ENCODE data around the gene UBL7.
A peak's percentile ranks its signal among the peaks of the same experiment; 100 is the strongest.
"Not testable (repeated sequence)": the region's sequence is repeated elsewhere in the genome, so short reads cannot be mapped to it uniquely, and the experiment has no call there.

The UBL7 gene

DNA sequence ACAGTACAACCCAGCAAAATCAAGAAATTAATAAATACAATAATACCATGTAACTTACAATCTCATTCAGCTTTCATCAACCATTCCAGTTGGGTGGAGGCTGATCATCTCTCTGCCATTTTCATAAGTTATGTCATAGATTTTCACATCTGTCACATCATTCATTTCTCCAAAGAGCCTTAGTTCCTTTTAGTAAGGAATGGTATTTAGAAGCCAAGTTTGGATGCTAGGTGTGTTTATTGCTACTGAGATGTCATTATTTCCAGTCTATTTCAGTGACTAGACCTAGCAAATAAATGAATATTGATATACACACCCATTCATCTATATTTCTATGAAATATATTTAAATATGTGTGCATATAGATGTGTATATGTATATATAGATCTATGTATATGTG is 2.7 kb upstream of the UBL7 start:
- no peak for DNase-seq (ENCODE audit: low spot score)

DNA sequence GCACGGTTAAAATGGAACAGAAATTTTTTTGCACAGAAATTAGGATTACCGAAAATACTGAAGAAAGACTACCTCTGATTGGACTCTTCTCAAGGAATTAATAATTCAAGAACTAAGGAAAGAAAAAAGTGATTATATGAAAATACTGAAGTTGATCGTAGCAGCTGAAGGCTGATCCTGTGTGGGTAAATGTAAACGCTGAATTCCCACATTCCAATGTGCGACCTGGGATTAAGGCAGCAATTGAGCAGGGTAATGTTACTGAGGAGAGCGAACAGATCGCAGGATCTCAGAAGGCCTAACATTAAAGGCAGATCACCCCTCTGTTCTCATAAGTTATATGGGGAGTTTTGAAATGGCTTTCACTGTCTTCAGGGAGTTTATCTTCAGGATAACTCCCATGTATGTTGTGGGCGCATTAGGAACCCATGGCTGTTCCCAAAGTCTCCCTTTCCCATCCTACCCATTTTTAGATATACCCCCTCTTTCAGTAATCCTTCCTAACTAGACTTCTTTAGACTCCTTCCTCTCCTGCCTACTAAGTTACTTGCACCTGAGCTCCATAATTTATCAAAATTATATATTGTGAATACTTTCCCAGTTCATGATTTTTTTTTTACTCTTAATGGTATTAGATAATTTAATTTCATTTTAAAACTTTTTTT is 1.0 kb upstream of the UBL7 start:
- peak; percentile 45 for DNase-seq (ENCODE audit: low spot score)

DNA sequence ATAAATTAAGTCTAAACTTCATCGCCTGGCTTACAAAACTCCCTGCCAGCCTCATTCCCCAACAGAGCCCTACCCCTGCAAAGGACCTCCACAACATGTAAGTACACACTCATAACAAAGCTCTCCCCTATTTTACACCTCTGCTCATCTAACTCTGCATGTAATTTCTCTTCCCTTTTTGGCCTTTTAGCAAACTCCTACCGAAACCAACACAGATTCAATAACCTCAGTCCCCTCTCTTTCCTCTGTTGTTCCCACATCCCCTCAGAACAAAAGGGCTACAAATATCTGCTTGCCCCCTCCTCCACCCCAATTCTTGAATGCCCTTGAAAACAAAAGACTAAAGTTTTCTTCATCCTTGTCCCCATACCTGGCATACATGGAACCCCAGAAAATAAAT is 662 bp downstream of the UBL7 start:
- no peak for DNase-seq (ENCODE audit: low spot score)

GRCh38 chr15:74459798-74460197 is 1.2 kb downstream of the UBL7 start:
- DNase-seq (ENCODE audit: low spot score) = not testable (repeated sequence)

- no peak for DNase-seq (ENCODE audit: low spot score)
Observed at GRCh38 chr15:74458473-74458872, 2.5 kb downstream of the UBL7 start.

- DNase-seq (ENCODE audit: low spot score) = not testable (repeated sequence)
Observed at GRCh38 chr15:74457036-74457435, 3.9 kb downstream of the UBL7 start.

DNA sequence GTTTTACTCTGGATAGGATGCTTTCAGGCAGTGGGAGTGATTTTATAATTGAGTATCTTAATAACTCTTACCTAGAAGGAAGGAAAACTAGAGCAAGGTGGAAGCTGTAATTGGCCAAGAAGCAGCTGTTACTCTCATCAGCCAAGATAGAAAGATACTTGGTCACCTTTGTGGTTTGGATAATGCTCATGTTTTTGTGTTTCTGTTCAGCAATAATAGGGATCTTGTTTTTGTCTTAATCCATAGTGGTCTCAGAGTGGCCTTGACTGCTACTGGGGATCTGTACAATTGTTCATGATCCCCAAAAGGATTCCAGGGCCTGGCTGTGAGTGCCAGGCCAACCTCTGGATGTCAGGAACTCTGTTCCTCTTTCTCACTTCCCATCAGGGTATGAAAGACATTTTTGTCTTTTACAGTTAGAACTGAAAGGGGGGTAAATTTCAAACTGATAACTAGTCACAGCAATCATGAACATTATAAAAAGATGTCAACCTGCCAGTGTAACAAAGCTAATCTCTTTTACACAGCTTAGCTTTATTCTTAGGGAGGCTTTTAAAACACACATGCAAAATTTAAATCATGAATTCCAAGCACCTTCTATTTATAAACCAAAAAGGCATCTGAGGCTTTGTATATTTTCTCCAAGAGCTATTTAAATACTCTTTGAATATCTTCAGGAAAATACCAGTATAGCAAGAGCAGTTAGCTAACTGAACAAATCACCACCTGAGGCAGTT is 6.0 kb downstream of the UBL7 start:
- no peak for DNase-seq (ENCODE audit: low spot score)

- no peak for DNase-seq (ENCODE audit: low spot score)
Observed at GRCh38 chr15:74453925-74454763, 6.8 kb downstream of the UBL7 start.

- DNase-seq (ENCODE audit: low spot score) = no peak
Observed at GRCh38 chr15:74451861-74452835, 8.8 kb downstream of the UBL7 start.

GRCh38 chr15:74451322-74451721 is 9.6 kb downstream of the UBL7 start:
- no peak for DNase-seq (ENCODE audit: low spot score)

DNA sequence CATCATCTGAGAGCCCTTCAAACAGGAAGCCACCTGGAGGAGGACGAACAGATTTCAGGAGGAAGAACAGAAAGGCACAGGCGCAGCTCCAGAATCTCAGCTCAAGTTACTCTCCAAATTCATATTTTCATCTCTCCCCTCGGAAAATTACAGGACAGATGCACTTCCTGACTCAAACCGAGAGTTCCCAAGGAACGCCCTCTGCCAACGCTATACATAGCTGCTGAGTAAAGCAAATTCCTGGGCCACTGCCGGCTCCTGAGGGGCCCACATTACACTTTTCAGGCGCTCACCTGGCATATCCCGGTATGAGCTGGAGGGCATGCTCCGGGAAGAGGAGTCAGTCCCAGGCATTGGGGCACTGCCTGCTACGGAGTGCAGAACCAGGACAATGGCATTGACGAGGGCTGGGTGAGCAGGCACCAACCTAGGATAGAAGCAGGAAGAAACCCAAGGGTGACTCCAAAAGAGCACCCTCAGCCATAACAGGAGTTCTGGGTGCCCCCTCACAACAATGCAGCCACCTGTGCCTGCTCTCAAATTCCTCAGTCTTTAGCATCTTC is 11.2 kb downstream of the UBL7 start:
- no peak for DNase-seq (ENCODE audit: low spot score)

DNA sequence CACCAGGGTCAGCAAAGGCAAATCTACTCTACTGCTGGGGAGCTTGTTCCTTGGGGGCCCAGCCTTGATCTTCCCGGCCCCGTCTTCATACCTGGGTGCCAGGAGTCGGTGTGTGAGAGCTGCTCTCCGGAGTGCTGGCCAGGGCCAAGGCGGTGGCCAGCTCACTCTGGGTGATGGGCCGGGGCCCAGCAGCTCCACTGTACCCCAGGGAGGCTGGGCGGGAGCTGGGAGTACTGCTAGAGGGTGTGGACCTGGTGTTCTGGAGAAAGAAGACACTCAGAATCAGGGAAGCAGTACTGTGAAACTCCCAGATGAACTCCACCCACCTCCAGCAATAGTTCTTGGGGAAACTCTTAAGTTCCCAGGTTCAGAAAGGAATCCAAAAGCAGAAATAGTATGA is 11.9 kb downstream of the UBL7 start:
- DNase-seq (ENCODE audit: low spot score) = no peak

GRCh38 chr15:74445816-74446763 is 14.9 kb downstream of the UBL7 start:
- no peak for DNase-seq (ENCODE audit: low spot score)

- DNase-seq (ENCODE audit: low spot score) = no peak
Observed at GRCh38 chr15:74444106-74445062, 16.6 kb downstream of the UBL7 start.

GRCh38 chr15:74443100-74443909 is 17.7 kb downstream of the UBL7 start:
- DNase-seq (ENCODE audit: low spot score) = no peak

GRCh38 chr15:74442604-74443003 is 18.4 kb downstream of the UBL7 start:
- DNase-seq (ENCODE audit: low spot score) = no peak

- no peak for DNase-seq (ENCODE audit: low spot score)
Observed at GRCh38 chr15:74442063-74442462, 18.9 kb downstream of the UBL7 start.
